ENCODE data around the gene RPL13.
"Not testable (repeated sequence)": the region's sequence is repeated elsewhere in the genome, so short reads cannot be mapped to it uniquely, and the experiment has no call there.

The RPL13 gene

GRCh38 chr16:89576153-89577054 lies 15.9 kb downstream of the RPL13 start:
- Mint-ChIP-seq H3K4me1 (peaks cover 32% of the 10 kb centered on the region), H3K4me3 (no peak overlapping the region), H3K27me3 (peaks cover 46% of the 10 kb centered on the region), H3K27ac (no peak overlapping the region), H3K9me3 (no peaks in the 10 kb centered on the region)
- ATAC-seq (peak; percentile 11), DNase-seq (no peak)

- peak; percentile 3 for ATAC-seq
- Mint-ChIP-seq H3K4me3 (peak overlapping the region in 1 of 2 donors; percentile 30), H3K27me3 (peaks cover 38% of the 10 kb centered on the region)
Measured at GRCh38 chr16:89577055-89577759, 16.7 kb downstream of the RPL13 start.

GRCh38 chr16:89579351-89579750 lies 18.9 kb downstream of the RPL13 start:
- no peak overlapping the region for H3K4me3 Mint-ChIP-seq
- no peak overlapping the region for H3K27ac Mint-ChIP-seq
- H3K27me3 Mint-ChIP-seq: peaks cover 16% of the 10 kb centered on the region
- no peak for ATAC-seq
- no peaks in the 10 kb centered on the region for H3K9me3 Mint-ChIP-seq
- DNase-seq: no peak
- peaks cover 7% of the 10 kb centered on the region for H3K4me1 Mint-ChIP-seq

More at GRCh38 chr16:89577055-89577759, 16.7 kb downstream of the RPL13 start:
- DNase-seq: no peak
- Mint-ChIP-seq H3K27ac (peak overlapping the region in 1 of 2 donors; percentile 64), H3K9me3 (no peaks in the 10 kb centered on the region), H3K4me1 (peaks cover 24% of the 10 kb centered on the region)

- H3K27ac Mint-ChIP-seq: no peak overlapping the region
Measured at GRCh38 chr16:89581045-89581695, 20.7 kb downstream of the RPL13 start.

GRCh38 chr16:89581861-89582563 lies 21.5 kb downstream of the RPL13 start:
- ATAC-seq: no peak
- DNase-seq: no peak
- H3K27ac Mint-ChIP-seq: no peak overlapping the region
- H3K4me1 Mint-ChIP-seq: no peaks in the 10 kb centered on the region
- peaks cover 7% of the 10 kb centered on the region for H3K27me3 Mint-ChIP-seq
- no peaks in the 10 kb centered on the region for H3K9me3 Mint-ChIP-seq
- no peak overlapping the region for H3K4me3 Mint-ChIP-seq

More at GRCh38 chr16:89581045-89581695, 20.7 kb downstream of the RPL13 start:
- ATAC-seq (no peak), DNase-seq (no peak)
- H3K27me3 Mint-ChIP-seq: peaks cover 9% of the 10 kb centered on the region
- H3K9me3 Mint-ChIP-seq: no peaks in the 10 kb centered on the region
- H3K4me3 Mint-ChIP-seq: no peak overlapping the region
- H3K4me1 Mint-ChIP-seq: no peaks in the 10 kb centered on the region

- ATAC-seq (no peak), DNase-seq (no peak)
- Mint-ChIP-seq H3K4me1 (no peaks in the 10 kb centered on the region), H3K27me3 (no peaks in the 10 kb centered on the region), H3K4me3 (no peak overlapping the region), H3K27ac (no peak overlapping the region), H3K9me3 (no peaks in the 10 kb centered on the region)
Measured at GRCh38 chr16:89582614-89583196, 22.2 kb downstream of the RPL13 start.

- DNase-seq: no peak
- Mint-ChIP-seq H3K4me3 (no peak overlapping the region), H3K27me3 (no peaks in the 10 kb centered on the region), H3K4me1 (no peaks in the 10 kb centered on the region), H3K27ac (no peak overlapping the region), H3K9me3 (no peaks in the 10 kb centered on the region)
- ATAC-seq: no peak
Measured at GRCh38 chr16:89583197-89583894, 22.9 kb downstream of the RPL13 start.

- DNase-seq (no peak), ATAC-seq (no peak)
- no peaks in the 10 kb centered on the region for H3K27me3 Mint-ChIP-seq
- no peaks in the 10 kb centered on the region for H3K4me1 Mint-ChIP-seq
- no peaks in the 10 kb centered on the region for H3K9me3 Mint-ChIP-seq
- H3K27ac Mint-ChIP-seq: no peak overlapping the region
- no peak overlapping the region for H3K4me3 Mint-ChIP-seq
Measured at GRCh38 chr16:89583895-89584644, 23.6 kb downstream of the RPL13 start.

GRCh38 chr16:89584768-89585549 lies 24.5 kb downstream of the RPL13 start:
- Mint-ChIP-seq H3K4me3 (no peak overlapping the region), H3K27ac (no peak overlapping the region), H3K27me3 (no peaks in the 10 kb centered on the region), H3K9me3 (no peaks in the 10 kb centered on the region), H3K4me1 (no peaks in the 10 kb centered on the region)
- DNase-seq: no peak
- ATAC-seq: no peak

- peak; percentile 39 for ATAC-seq
- Mint-ChIP-seq H3K9me3 (no peaks in the 10 kb centered on the region), H3K27ac (no peak overlapping the region), H3K27me3 (no peaks in the 10 kb centered on the region), H3K4me3 (no peak overlapping the region), H3K4me1 (no peaks in the 10 kb centered on the region)
- no peak for DNase-seq
Measured at GRCh38 chr16:89586218-89586617, 25.7 kb downstream of the RPL13 start.

- H3K27me3 Mint-ChIP-seq: no peaks in the 10 kb centered on the region
- no peaks in the 10 kb centered on the region for H3K4me1 Mint-ChIP-seq
- no peak for DNase-seq
- no peak overlapping the region for H3K27ac Mint-ChIP-seq
- H3K4me3 Mint-ChIP-seq: no peak overlapping the region
- ATAC-seq: no peak
- no peaks in the 10 kb centered on the region for H3K9me3 Mint-ChIP-seq
Measured at GRCh38 chr16:89586853-89587252, 26.4 kb downstream of the RPL13 start.

- H3K27ac Mint-ChIP-seq: peak overlapping the region in 1 of 2 donors; percentile 42
- not testable (repeated sequence) for ATAC-seq, H3K4me3 Mint-ChIP-seq, H3K4me1 Mint-ChIP-seq, H3K9me3 Mint-ChIP-seq, H3K27me3 Mint-ChIP-seq, DNase-seq
Measured at GRCh38 chr16:89587676-89588075, 27.2 kb downstream of the RPL13 start.

- no peak for ATAC-seq
Measured at GRCh38 chr16:89588413-89589109, 28.1 kb downstream of the RPL13 start.

More at GRCh38 chr16:89588413-89589109, 28.1 kb downstream of the RPL13 start:
- Mint-ChIP-seq H3K9me3 (no peaks in the 10 kb centered on the region), H3K27me3 (no peaks in the 10 kb centered on the region), H3K27ac (no peak overlapping the region), H3K4me1 (peaks cover 2% of the 10 kb centered on the region), H3K4me3 (no peak overlapping the region)
- DNase-seq: no peak

All from stimulated activated naive CD8-positive, alpha-beta T cell treated with anti-CD3 and anti-CD28 coated beads, Interleukin-15, amount 100 ng/mL, for 72 hours (primary cell).